Upper lobe of left lung (tissue), 6 donors: ENCODE results near the gene GRB10. TPM values are rescaled to one million over a fixed set of nuclear protein-coding genes. Genes with fewer than 3 reads are reported as not detected.

Experiments used
- ATAC-seq, 2 donors: fragments of 200-7000 bp; cut with Tn5 transposase; one replicate each; pipeline ENCODE4 v1.9.1; 2022; ENCODE audit warnings: mild to moderate bottlenecking in 2 of 2, moderate library complexity in 2 of 2; ENCODE audit not compliant: low FRiP score in 2 of 2
- DNase-seq, 2 donors: peaks; one replicate each; pipeline ENCODE4 v3.0.0-alpha.2; 2019 to 2020
- H3K27ac ChIP-seq, 4 donors: fragments of 200-600 bp; sonication (generic); one replicate each; pipeline ENCODE4 v1.5.1; 2016 to 2019
- H3K27me3 ChIP-seq, 4 donors: fragments of 200-600 bp; sonication (generic); one replicate each; pipeline ENCODE4 v1.5.1; 2017 to 2019
- H3K36me3 ChIP-seq, 4 donors: fragments of 200-600 bp; sonication (generic); one replicate each; pipeline ENCODE4 v1.5.1; 2016 to 2019
- H3K4me1 ChIP-seq, 4 donors: fragments of 200-600 bp; sonication (generic); one replicate each; pipeline ENCODE4 v1.5.1; 2018 to 2019
- H3K4me3 ChIP-seq, 4 donors: fragments of 200-600 bp; sonication (generic); one replicate each; pipeline ENCODE4 v1.5.1; 2017 to 2019; ENCODE audit warnings: mild to moderate bottlenecking in 2 of 4, moderate library complexity in 1 of 4
- H3K9me3 ChIP-seq, 4 donors: fragments of 200-600 bp; sonication (generic); one replicate each; pipeline ENCODE4 v1.5.1; 2018 to 2019
- EP300 ChIP-seq, 4 donors: sonication (generic); formaldehyde crosslinking; IDR thresholded peaks; one replicate each; pipeline ENCODE4 v1.5.1; 2017; ENCODE audit warnings: antibody characterized with exemption in 4 of 4, control low read depth in 2 of 4
- POLR2A ChIP-seq, 4 donors: fragments of 450-650 bp; IDR thresholded peaks; one replicate each; pipeline ENCODE4 v1.5.1; 2016 to 2017; ENCODE audit warnings: antibody characterized with exemption in 4 of 4, mild to moderate bottlenecking in 2 of 4
- POLR2AphosphoS5 ChIP-seq, 2 donors: sonication (generic); formaldehyde crosslinking; IDR thresholded peaks; one replicate each; pipeline ENCODE4 v1.5.1; 2017; ENCODE audit warnings: antibody characterized with exemption in 2 of 2
- WGBS, 2 donors: methylation state at CpG; one replicate each; pipeline ENCODE4 v1.1.5; 2017 to 2018; 5-methylcytosine and 5-hydroxymethylcytosine counted together
- total RNA-seq, 6 donors: library from RNA; depleted of rRNA in 4 of 6; stranded (reverse); fragments of >200 nt in 4 of 6; gene quantifications; one replicate each; pipeline versions ENCODE4 v1.1.0 to v1.2.1, GENCODE V29; 2016 to 2021
- TF ChIP-seq, protein P1 (sequence below), 6 experiments: fragments of 450-650 bp in 4 of 6; fragments of 200-600 bp in 2 of 6; sonication (generic) in 2 of 6; IDR thresholded peaks; one replicate each; pipeline ENCODE4 v1.5.1; 2016 to 2019; ENCODE audit warnings: antibody characterized with exemption in 6 of 6
- donor health status: DM: no; HTN: no; CAD: no; lungs with moderate emphysema.
- donor health status: DM: no; HTN: yes; CAD: no; lungs with severe emphysema.

The GRB10 gene
- total RNA-seq: 10 to 100 TPM; 32.8 to 92.2 (median 46.5) TPM

DNA sequence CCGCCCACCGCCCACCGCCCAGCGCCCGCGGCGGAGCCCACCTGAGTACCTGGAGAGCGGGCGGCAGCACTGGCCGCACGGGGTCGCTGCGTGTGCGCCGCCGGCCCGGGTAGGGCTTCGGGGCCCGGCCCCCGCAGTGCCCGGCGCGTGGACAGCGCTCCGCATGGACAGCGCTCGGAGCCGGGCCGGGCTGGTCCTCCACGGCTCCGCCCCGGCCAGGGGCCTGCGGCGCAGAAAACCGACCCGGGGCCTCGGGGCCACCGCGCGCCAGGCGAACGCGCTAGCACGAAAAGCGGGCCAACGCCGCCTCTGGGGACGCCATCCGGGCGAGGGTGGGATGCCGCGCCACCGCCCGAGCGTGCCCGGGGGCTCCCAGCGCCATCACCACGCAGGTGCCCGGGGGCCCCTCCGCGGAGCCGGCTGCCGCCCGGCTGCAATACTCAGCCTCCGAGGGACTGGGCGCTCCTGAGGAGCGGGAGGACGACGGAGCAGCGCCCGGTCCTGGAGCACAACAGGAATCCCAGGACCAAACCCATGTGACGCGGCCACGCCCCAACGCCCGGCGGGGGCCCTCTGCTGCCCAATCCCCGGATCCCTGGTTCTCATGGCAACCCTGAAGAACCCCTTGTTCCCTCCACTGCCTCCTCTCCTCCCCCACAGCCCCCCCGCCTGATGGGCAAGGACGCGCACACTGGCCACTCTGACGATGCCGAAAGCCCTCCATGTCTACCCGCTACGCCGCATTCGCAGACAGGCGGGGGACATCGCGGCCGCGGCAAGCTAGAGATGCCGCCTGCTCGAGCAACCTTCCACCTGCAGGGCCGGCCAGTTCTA is at the start of gene GRB10:
Gene GRB10, minus strand, starts transcription at position 522 of the 834 bp plus-strand sequence. CDS start 50,574 bp downstream, outside the sequence.
- no peaks in the 10 kb centered on the region for H3K9me3 ChIP-seq
- H3K27me3 ChIP-seq: no peaks in the 10 kb centered on the region
- no peaks in the 10 kb centered on the region for H3K36me3 ChIP-seq
- TF ChIP-seq, protein P1, sequence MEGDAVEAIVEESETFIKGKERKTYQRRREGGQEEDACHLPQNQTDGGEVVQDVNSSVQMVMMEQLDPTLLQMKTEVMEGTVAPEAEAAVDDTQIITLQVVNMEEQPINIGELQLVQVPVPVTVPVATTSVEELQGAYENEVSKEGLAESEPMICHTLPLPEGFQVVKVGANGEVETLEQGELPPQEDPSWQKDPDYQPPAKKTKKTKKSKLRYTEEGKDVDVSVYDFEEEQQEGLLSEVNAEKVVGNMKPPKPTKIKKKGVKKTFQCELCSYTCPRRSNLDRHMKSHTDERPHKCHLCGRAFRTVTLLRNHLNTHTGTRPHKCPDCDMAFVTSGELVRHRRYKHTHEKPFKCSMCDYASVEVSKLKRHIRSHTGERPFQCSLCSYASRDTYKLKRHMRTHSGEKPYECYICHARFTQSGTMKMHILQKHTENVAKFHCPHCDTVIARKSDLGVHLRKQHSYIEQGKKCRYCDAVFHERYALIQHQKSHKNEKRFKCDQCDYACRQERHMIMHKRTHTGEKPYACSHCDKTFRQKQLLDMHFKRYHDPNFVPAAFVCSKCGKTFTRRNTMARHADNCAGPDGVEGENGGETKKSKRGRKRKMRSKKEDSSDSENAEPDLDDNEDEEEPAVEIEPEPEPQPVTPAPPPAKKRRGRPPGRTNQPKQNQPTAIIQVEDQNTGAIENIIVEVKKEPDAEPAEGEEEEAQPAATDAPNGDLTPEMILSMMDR (IDR thresholded peaks at IDR 0.05): peak; percentile 25 to 49 (median 40)
- TF ChIP-seq POLR2AphosphoS5 (IDR thresholded peaks at IDR 0.05) (no peak), POLR2A (IDR thresholded peaks at IDR 0.05) (no peak), EP300 (IDR thresholded peaks at IDR 0.05) (no peak)
- H3K27ac ChIP-seq: peak within 1 kb of the TSS in 1 of 4 donors; percentile 36
- DNase-seq: peak; percentile 47 to 89
- WGBS, 2 donors: 55 to 69% methylated on average over 12 to 28 of the region's 95 CpGs
- ATAC-seq: peak; percentile 72 to 82
- H3K4me3 ChIP-seq: peak within 1 kb of the TSS; percentile 25 to 59 (median 54)
- peaks cover 15 to 43% (median 22%) of the 10 kb centered on the region in 4 donors for H3K4me1 ChIP-seq

DNA sequence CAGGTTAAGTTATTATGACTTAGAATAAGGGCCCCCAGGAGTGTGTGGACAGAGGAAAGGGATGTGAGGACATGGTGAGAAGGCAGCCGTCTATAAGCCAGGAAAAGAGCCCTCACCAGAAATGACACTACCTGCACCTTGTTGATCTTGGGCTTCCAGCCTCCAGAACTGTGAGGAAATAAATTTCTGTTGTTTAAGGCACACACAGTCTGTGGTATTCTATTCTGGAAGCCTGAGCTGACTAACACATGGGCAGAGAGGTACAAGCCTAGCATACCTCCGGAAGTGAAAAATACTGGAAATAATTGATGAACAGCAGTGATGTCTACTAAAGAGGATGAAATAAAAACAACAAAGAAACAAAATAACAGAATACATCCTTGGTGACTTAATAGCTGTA is 46.1 kb upstream of the GRB10 start:
- H3K4me1 ChIP-seq: peaks cover 0 to 9% (median 2%) of the 10 kb centered on the region in 4 donors

DNA sequence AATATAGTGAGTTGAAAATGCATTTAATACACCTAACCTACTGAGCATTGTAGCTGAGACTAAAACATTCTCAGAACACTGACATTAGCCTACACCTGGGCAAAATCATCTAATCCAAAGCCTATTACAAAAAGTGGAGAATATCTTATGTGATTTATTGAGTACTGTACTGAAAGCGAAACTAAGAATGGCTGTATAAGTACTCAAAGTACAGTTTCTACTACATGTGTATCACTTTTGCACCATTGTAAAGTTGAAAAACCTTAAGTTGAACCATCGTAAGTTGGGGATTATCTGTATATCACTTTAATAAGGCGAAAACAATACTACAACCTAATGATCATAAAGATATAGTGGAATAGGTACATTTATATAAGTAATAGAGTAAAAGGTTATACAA is 45.4 kb upstream of the GRB10 start:
- 93 to 96% methylated on average over 3 of the region's 3 CpGs for WGBS, 2 donors
- H3K4me3 ChIP-seq: no peak overlapping the region
- DNase-seq (no peak), ATAC-seq (no peak)
- no peaks in the 10 kb centered on the region for H3K27me3 ChIP-seq
- H3K27ac ChIP-seq: no peak overlapping the region
- H3K9me3 ChIP-seq: no peaks in the 10 kb centered on the region
- no peaks in the 10 kb centered on the region for H3K36me3 ChIP-seq
- TF ChIP-seq POLR2A (IDR thresholded peaks at IDR 0.05) (no peak), EP300 (IDR thresholded peaks at IDR 0.05) (no peak), POLR2AphosphoS5 (IDR thresholded peaks at IDR 0.05) (no peak)
- TF ChIP-seq, protein P1 (IDR thresholded peaks at IDR 0.05): no peak
- H3K4me1 ChIP-seq: peaks cover 0 to 9% (median 2%) of the 10 kb centered on the region in 4 donors

More for the DNA sequence above, 46.1 kb upstream of the GRB10 start:
- TF ChIP-seq EP300 (IDR thresholded peaks at IDR 0.05) (no peak), POLR2AphosphoS5 (IDR thresholded peaks at IDR 0.05) (no peak), POLR2A (IDR thresholded peaks at IDR 0.05) (no peak)
- TF ChIP-seq, protein P1 (IDR thresholded peaks at IDR 0.05): no peak
- Histone ChIP-seq H3K27ac (no peak overlapping the region), H3K9me3 (no peaks in the 10 kb centered on the region), H3K36me3 (no peaks in the 10 kb centered on the region), H3K4me3 (no peak overlapping the region), H3K27me3 (no peaks in the 10 kb centered on the region)
- WGBS, 2 donors: 81 to 87% methylated on average over 2 of the region's 2 CpGs
- ATAC-seq (no peak), DNase-seq (no peak)

DNA sequence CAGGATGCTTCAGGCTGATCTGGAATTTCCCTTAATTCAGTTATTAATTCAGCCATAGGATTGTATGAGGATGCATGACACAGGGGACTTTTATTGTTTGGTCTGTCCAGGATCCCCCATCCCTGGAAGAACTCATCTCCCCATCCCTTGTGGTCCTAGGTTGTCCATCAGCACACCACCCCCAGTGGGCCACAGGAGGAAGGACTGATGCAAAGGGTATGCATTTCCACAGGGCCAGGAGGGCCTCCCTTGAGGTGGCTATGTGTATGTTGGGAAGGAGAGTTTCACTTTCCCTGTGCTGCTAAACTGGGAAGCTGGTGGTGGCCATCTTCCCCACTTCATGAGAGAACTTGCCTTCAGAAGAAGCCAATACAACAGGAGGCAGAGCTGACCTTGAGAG is 44.6 kb upstream of the GRB10 start:
- Histone ChIP-seq H3K4me1 (peaks cover 0 to 9% (median 2%) of the 10 kb centered on the region in 4 donors), H3K9me3 (no peaks in the 10 kb centered on the region), H3K4me3 (no peak overlapping the region), H3K27me3 (no peaks in the 10 kb centered on the region), H3K36me3 (no peaks in the 10 kb centered on the region), H3K27ac (no peak overlapping the region)
- ATAC-seq (no peak), DNase-seq (no peak)
- TF ChIP-seq, protein P1 (IDR thresholded peaks at IDR 0.05): no peak
- TF ChIP-seq EP300 (IDR thresholded peaks at IDR 0.05): no peak
- no peak for TF ChIP-seq POLR2AphosphoS5 (IDR thresholded peaks at IDR 0.05)
- TF ChIP-seq POLR2A (IDR thresholded peaks at IDR 0.05): no peak
